GM06990 (cell line): Measurements from ENCODE around the gene NUPR1.

ENCODE experiments used
- DNase-seq: peaks from one replicate; pipeline ENCODE4 v3.0.0-alpha.2; 2011; ENCODE audit not compliant: insufficient read length; ENCODE audit errors: extremely low read depth
- H3K27me3 ChIP-seq: replicated peaks from 2 replicates; pipeline ENCODE4 v1.6.0; 2011; ENCODE audit warnings: low read length; ENCODE audit not compliant: control insufficient read depth, insufficient read depth
- H3K36me3 ChIP-seq: 2 replicates; pipeline ENCODE4 v1.5.1; 2011; ENCODE audit warnings: low read length; ENCODE audit not compliant: control insufficient read depth, insufficient read depth
- H3K4me3 ChIP-seq: replicated peaks from 2 replicates; pipeline ENCODE4 v1.5.1; 2011; ENCODE audit warnings: low read depth, mild to moderate bottlenecking, control low read depth, low read length
- CTCF ChIP-seq: IDR thresholded peaks from 2 replicates; pipeline ENCODE4 v1.5.1; 2011; ENCODE audit warnings: low read length, control low read depth, mild to moderate bottlenecking, inconsistent platforms; ENCODE audit not compliant: insufficient read depth, poor library complexity, severe bottlenecking

The NUPR1 gene

DNA sequence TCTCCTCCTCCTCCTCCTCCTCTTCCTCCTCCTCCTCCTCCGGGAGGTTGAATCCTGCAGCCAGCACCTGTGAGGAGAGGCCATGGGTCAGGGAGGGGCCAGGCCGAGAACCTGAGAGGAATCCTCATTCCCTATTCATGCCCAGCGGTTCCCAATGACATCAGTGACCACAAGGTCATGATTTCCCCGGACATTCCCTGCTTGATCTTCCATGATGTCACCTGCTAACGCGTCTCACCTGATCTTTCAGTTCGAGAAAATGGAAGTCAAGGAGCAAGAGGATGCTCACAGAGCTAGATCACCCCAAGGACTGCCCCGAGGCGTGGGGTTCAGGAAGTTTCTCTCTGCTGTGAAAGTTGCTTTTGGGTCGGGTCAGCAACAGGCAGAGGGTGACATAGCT, 38.9 kb downstream of the NUPR1 start:
- no peak for DNase-seq
- Histone ChIP-seq H3K36me3 (no peaks in the 10 kb centered on the region), H3K27me3 (no peaks in the 10 kb centered on the region), H3K4me3 (no peak overlapping the region)
- no peak for TF ChIP-seq CTCF

DNA sequence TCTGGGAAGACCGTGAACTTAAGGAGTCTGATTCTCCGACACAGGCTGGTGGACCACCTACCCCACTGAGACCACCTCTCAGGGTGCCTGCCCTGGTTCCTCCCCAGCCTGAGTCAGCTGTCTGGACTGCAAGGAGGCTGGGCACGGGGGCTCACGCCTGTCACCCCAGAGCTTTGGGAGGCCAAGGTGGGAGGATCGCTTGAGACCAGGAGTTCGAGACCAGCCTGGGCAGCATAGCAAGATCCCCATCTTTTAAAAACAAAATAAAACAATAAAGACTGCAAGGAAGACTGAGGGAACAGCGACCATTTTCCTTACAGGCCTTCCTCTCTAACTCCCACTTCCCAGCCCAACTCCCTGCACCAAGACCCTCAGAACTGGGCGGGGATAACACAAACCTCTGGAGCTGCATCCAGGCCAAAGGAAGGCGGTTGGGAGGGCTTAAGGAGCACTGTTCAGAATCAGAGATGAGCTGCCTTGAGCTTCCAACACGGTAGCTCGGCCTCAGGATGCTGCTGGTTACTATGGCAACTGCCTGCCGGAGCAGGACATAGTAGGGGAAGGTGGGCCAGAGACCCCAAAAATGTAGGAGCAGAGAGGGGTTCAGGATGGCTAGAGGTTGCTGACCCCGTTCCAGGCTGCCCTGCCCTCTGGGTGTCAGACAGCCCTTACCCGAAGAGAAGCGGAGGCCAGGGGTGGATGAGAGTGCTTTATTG, 40.0 kb downstream of the NUPR1 start:
- Histone ChIP-seq H3K27me3 (no peaks in the 10 kb centered on the region), H3K4me3 (no peak overlapping the region), H3K36me3 (no peaks in the 10 kb centered on the region)
- no peak for TF ChIP-seq CTCF
- no peak for DNase-seq

DNA sequence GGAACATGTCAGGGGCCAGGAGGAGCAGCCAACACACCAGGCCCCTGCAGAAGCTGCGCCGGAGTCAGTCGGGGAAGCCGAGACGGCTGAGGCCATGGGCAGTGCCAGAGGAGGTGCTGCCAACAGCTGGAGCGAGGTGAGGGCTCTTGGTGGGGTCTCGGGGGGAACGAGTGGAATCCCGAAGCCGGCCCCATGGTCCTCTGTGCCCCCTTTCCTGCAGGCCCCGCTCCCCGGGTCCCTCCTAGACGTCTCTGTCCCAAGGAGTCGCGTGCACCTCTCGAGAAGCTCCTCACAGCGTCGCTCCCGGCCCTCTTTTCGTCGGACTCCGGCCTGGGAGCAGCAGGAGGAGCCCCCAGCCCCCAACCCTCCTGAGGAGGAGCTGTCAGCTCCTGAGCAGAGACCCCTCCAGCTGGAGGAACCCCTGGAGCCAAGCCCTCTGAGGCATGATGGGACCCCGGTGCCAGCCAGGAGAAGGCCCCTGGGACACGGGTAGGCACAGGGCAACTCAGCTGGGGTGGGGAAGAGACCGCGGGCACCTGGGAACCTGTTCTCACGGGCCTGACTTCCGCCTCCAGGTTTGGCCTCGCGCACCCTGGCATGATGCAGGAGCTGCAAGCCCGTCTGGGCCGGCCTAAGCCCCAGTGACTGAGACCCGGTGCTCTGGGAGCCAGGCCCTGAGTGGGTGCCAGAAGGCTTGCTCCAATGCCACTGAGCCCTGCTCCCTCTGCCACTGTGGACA, 40.7 kb downstream of the NUPR1 start:
- no peak for DNase-seq
- no peak for TF ChIP-seq CTCF
- Histone ChIP-seq H3K4me3 (no peak overlapping the region), H3K27me3 (no peaks in the 10 kb centered on the region), H3K36me3 (no peaks in the 10 kb centered on the region)

DNA sequence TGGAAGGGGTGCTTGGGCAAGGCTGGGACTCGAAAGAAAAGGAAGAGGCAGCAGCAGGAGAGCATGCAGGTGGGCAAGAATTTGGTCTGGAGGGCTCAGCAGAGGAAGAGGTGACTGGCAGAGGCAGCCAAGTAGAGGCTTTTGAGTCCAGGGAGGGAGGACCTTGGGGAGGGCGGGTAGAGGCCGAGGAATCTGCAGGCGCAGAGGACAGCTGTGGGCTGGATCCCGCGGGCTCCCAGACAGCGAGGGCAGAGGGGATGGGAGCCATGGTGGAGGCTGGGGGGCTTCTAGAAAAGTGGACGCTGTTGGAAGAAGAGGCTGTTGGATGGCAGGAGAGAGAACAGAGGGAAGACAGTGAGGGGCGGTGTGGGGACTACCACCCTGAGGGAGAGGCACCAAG, 41.4 kb downstream of the NUPR1 start:
- no peak for DNase-seq
- TF ChIP-seq CTCF, result no peak
- Histone ChIP-seq H3K36me3 (no peaks in the 10 kb centered on the region), H3K27me3 (no peaks in the 10 kb centered on the region), H3K4me3 (no peak overlapping the region)

DNA sequence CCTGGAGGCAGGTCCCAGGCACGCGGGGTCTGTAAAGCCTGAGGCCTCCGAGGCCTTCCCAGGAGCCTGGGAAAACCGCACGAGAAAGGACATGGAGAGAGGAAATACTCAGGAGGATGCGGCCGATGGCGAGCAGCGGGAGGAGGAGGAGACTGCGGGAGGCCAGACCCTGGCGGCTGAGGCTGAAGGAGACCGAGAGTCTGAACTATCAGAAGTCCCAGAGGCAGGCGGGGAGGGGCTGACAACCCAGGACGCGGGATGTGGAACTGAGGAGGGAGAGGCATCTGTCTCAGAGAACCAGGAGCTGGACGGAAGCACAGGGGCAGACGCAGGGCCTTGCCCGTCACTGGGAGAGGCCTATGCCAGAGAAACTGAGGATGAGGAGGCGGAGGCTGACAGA, 41.9 kb downstream of the NUPR1 start:
- H3K27me3 ChIP-seq, result no peaks in the 10 kb centered on the region
- no peak for DNase-seq
- H3K36me3 ChIP-seq, result no peaks in the 10 kb centered on the region
- no peak for TF ChIP-seq CTCF
- H3K4me3 ChIP-seq, result no peak overlapping the region
